H1 (cell line): Measurements from ENCODE around the gene ZGRF1. TPM values are rescaled to one million over a fixed set of nuclear protein-coding genes. Genes with fewer than 3 reads are reported as not detected.

Experiments
- RBBP5 ChIP-seq: IDR thresholded peaks from 2 replicates; pipeline ENCODE4 v1.7.1; 2012; ENCODE audit warnings: low read depth, mild to moderate bottlenecking, inconsistent platforms, low read length, moderate library complexity, borderline replicate concordance
- TBP ChIP-seq: IDR thresholded peaks from 2 replicates; pipeline ENCODE4 v1.6.1; 2011; ENCODE audit warnings: low read depth, low read length, improper control_type of control experiment
- polyA plus RNA-seq, 7 experiments: library from polyadenylated mRNA; depleted of rRNA in 3 of 7; stranded (reverse) in 5 of 7; unstranded in 2 of 7; fragments of >200 nt in 5 of 7; fragments of 200-250 nt in 2 of 7; gene quantifications; 1 replicate in 5 of 7; 2 replicates in 1 of 7; 4 replicates in 1 of 7; pipeline versions ENCODE4 v1.2.1 to v1.2.3, GENCODE V29; 2011 to 2013; ENCODE audit warnings: missing spikeins in 2 of 7, mixed read lengths in 2 of 7
- total RNA-seq: library from RNA; stranded (reverse); fragmentation: NEBNext Ultra II Directional; extraction: Animal tissue kit (Norgen Biotek cat#: 25700); gene quantifications from 2 replicates; pipeline ENCODE4 v1.2.1, GENCODE V29; 2021

The ZGRF1 gene
- total and polyA plus RNA-seq, 2 of the 8 experiments (the other 6 are each of a cell fraction or from before 2014, with no cell fraction given) = 12.0 to 44.6 TPM

GRCh38 chr4:112652216-112652615, 15.5 kb upstream of the ZGRF1 start (continued):
- TF ChIP-seq RBBP5 (no peak), TBP (peak; percentile 65; the same call in 1 of the 2 replicates)
